ENCODE data around the gene SLC7A6.

Gene SLC7A6

DNA sequence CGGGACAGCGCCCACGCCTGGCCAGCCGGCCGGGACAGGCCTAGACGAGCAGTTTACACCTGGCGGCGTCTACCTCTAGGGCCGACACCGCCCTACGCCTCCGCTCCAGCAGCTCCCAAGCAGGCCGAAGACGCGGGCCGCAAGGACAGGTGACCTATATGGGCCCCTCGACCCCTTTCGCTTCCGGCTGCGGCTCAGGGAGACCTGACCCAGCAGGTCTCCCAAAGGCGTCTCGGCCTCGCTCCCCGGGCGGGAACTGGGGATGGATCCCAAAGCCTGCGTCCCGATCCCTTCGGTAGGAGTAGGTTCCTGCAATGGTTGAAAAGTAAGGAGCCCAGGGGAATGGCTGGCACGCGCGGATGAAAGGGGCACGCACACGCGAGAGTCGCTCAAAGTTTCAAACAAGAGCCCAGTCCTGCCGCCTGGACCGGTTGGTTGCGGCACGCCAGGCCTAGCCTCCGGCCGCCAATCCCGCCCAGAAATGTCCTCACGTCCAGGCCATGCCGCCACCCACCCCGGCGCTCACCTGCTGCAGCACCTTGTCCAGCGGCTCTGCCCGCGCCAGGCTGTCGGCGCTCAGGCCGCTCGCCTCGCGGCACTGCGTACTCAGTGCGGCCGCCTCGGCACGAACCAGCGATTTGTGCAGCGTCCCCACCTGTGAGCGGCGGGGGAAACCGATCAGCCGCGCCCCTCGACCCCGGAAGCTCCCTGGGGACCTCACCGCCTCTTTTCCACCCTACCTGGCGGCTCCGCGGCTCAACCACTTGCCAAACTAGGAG, 29.0 kb upstream of the SLC7A6 start:
- peak; percentile 51 for DNase-seq

DNA sequence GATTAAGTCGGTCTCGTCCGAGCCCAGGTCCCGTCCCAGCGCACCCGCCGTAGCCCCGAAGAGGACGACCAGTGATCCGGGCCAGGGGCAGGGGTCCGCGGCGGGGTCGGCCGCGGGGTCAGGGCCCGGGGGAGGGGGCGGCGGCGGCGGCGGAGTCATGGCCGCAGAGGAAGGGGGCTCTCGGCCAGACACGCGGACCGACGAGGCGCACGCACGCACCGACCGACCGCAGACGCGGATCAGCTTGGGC, 28.5 kb upstream of the SLC7A6 start, which contains the start of gene ESRP2:
ESRP2 (minus strand) TSS at position 241 of the 250 bp plus-strand sequence; CDS start at position 159, 82 bp downstream.
- no peak for DNase-seq

DNA sequence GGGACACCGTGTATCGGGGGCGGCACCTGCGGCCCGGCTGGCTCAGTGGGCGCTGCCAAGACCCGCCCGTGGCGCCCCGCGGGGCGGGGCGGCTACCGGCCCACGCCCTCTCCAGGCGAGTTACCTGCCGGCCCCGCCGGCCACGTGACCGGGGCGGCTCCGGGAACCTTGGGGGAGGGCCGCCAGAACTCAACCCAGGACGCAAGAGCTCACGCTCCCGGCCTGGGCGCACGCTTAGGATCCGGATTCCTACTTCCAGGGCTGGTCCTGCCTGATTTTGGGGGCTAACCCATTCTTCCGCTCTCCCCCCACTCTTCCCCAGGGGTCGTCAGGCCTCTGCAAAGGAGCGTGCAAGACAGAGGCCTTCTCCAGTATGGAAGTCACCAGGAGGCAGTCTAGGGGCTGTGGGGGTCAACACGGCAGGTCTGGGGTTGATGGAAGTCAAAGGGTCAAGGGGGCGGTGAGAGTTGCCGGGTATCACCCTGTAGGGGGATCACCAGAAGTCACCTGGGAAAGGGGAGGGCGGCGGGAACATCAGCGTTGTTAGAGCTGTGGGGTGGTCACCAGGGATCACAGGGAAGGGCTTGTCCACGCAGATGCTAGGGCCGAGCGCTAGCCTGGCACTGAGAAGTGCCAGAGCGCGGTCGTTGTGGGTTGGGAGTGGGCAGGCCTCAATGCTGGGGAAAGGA, 28.0 kb upstream of the SLC7A6 start:
- DNase-seq = peak; percentile 80

- DNase-seq = no peak
Measured at GRCh38 chr16:68236826-68237242, 27.5 kb upstream of the SLC7A6 start.

GRCh38 chr16:68237243-68238028, 26.9 kb upstream of the SLC7A6 start:
- DNase-seq = peak; percentile 95

DNA sequence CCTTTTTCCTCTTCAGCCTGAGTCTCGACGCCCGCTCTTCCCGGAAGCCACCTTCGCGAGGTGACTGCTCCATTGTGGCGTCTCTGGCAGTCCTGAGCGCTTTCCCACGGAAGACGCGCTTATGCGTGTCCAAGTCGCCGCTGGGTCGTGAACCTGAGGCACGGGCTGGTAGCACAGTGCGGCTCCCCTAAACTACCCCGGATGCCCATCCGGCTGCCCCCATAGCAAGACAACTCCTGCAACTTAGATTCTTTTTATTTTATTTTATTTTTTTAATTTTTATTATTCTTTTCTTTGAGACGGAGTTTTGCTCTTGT, 26.3 kb upstream of the SLC7A6 start:
- DNase-seq = no peak

GRCh38 chr16:68242085-68242484, 22.2 kb upstream of the SLC7A6 start:
- no peak for DNase-seq

- DNase-seq = no peak
Measured at GRCh38 chr16:68242926-68243858, 21.1 kb upstream of the SLC7A6 start.

GRCh38 chr16:68244481-68244902, 19.8 kb upstream of the SLC7A6 start:
- no peak for DNase-seq

- DNase-seq = peak; percentile 84
Measured at GRCh38 chr16:68244903-68245853, 19.1 kb upstream of the SLC7A6 start, which contains the start of gene PLA2G15. PLA2G15 (plus strand) TSS chr16:68245373; CDS start chr16:68245427, 54 bp downstream.

- no peak for DNase-seq
Measured at GRCh38 chr16:68246121-68246520, 18.2 kb upstream of the SLC7A6 start.

GRCh38 chr16:68246666-68247065, 17.7 kb upstream of the SLC7A6 start:
- no peak for DNase-seq

DNA sequence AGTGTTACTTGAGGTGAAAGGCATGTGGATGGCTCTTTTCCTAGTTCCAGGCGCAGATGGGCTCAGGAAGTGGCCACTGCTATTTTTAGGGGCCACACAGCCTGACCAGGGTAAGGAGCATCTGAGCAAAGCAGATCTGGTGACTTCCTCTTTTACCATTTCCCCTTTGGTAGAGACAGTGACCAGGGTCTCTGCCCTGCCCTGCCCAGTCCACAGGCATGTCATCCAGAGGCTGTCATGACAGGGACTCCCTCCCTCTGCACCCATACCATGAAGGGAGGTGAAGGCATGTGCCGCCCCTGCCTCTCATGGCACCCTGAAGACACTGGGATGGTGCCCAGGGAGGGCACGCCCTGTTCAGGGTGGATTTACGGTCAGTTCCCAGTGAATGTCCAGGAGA, 16.9 kb upstream of the SLC7A6 start:
- DNase-seq = no peak

GRCh38 chr16:68247932-68248331, 16.4 kb upstream of the SLC7A6 start:
- no peak for DNase-seq

- DNase-seq = no peak
Measured at GRCh38 chr16:68249371-68249770, 15.0 kb upstream of the SLC7A6 start.

- no peak for DNase-seq
Measured at GRCh38 chr16:68250951-68251350, 13.4 kb upstream of the SLC7A6 start.

GRCh38 chr16:68251832-68252231, 12.5 kb upstream of the SLC7A6 start:
- DNase-seq = no peak

DNA sequence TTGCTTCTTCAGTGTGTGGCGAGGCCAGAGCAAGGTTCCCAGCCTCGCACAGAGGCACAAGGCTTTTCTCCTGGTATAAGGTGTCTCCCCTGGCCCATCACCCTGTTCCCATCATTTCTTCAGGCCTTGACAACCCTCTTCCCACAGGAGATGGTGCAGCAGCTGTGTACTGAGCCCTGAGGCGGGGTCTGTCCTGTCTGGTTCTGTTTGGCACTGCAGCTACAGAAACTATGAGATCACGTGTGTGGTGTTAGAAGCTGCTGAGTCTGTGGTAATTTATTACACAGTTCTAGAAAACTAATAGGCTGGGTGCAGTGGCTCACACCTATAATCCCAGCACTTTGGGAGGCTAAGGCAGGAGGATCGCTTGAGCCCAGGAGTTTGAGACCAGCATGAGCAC, 11.9 kb upstream of the SLC7A6 start:
- DNase-seq = no peak

DNA sequence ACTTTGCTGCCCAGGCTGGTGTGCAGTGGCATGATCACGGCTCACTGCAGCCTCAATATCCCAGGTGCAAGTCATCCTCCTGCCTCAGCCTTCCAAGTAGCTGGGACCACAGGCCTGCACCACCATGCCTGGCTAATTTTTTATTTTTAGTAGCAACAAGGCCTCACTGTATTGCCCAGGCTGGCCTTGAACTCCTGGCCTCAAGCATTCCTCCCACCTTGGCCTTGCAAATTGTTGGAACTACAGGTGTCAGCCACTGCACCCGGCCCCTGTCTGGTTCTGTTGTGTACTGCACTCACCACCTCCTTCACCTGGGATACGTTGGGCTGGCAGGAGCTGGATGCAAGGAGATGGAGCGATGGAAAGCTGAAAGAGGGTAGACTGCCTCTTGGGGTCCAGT, 10.6 kb upstream of the SLC7A6 start:
- DNase-seq = no peak

- DNase-seq = no peak
Measured at GRCh38 chr16:68255712-68256111, 8.6 kb upstream of the SLC7A6 start.

DNA sequence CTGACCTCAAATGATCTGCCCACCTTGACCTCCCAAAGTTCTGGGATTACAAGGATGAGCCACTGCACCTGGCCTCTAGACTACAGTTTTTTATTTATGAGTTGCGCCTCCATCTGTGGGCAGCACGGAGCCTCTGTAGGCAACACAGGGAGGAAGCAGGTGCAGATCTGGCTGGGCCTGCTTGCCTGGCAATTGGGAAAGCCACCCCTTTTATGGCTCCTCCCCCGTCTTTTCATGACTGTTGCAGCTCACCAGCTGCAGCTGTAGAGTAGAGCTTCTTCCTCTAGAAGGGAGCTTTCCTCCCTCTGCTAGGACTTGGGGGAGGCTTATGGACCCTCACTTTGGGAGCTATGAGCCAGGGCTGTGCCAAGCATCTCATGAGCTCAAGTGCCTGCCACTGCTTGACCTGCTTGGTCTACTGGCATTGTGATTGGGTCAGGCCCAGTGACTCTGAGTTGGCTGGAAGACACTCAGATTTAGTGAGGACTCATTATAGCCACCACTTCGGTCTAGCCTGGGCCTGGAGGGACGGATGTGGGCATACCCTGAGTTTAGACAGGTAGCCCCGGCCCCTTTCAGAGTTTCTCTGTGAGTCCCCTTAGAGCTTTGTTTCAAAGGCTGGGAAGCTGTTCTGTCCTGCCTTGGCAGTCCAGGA, 6.9 kb upstream of the SLC7A6 start:
- DNase-seq = peak; percentile 67
